Measurements from ENCODE around the gene FRMPD1.

DNA sequence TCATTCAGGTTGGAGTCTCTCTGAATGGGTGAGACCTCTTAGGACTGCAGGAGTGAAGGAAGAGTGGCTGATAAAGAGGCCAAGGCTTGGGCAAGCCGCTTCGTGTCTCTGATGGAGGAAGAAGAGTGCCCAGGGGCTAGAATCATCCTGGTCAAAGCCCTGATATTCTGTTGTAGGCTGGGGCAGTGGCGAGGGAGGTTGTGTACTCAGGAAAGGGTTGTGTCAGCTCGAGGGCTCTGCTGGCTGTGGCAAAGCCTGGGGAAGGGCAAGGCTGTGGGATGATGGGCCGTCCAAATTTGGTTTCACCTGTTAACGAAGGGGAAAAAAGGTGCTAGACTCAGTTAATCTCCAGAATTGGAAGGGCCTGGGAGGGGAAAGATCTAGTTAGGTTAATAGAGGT, 100.4 kb downstream of the FRMPD1 start:
- TF ChIP-seq, protein P1, sequence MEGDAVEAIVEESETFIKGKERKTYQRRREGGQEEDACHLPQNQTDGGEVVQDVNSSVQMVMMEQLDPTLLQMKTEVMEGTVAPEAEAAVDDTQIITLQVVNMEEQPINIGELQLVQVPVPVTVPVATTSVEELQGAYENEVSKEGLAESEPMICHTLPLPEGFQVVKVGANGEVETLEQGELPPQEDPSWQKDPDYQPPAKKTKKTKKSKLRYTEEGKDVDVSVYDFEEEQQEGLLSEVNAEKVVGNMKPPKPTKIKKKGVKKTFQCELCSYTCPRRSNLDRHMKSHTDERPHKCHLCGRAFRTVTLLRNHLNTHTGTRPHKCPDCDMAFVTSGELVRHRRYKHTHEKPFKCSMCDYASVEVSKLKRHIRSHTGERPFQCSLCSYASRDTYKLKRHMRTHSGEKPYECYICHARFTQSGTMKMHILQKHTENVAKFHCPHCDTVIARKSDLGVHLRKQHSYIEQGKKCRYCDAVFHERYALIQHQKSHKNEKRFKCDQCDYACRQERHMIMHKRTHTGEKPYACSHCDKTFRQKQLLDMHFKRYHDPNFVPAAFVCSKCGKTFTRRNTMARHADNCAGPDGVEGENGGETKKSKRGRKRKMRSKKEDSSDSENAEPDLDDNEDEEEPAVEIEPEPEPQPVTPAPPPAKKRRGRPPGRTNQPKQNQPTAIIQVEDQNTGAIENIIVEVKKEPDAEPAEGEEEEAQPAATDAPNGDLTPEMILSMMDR (IDR thresholded peaks at IDR 0.05; ENCODE audit: low read length): no peak
- TF ChIP-seq EZH2 (IDR thresholded peaks at IDR 0.05; ENCODE audit: borderline replicate concordance, low read length): no peak

Measured in OCI-LY1 (cell line).